Upper lobe of left lung (tissue), 6 donors: Measurements from ENCODE around the gene MARK1. TPM values are rescaled to one million over a fixed set of nuclear protein-coding genes. Genes with fewer than 3 reads are reported as not detected.

Experiments used
- ATAC-seq, 2 donors: fragments of 200-7000 bp; cut with Tn5 transposase; one replicate each; pipeline ENCODE4 v1.9.1; 2022; ENCODE audit warnings: mild to moderate bottlenecking in 2 of 2, moderate library complexity in 2 of 2; ENCODE audit not compliant: low FRiP score in 2 of 2
- DNase-seq, 2 donors: peaks; one replicate each; pipeline ENCODE4 v3.0.0-alpha.2; 2019 to 2020
- H3K27ac ChIP-seq, 4 donors: fragments of 200-600 bp; sonication (generic); one replicate each; pipeline ENCODE4 v1.5.1; 2016 to 2019
- H3K27me3 ChIP-seq, 4 donors: fragments of 200-600 bp; sonication (generic); one replicate each; pipeline ENCODE4 v1.5.1; 2017 to 2019
- H3K36me3 ChIP-seq, 4 donors: fragments of 200-600 bp; sonication (generic); one replicate each; pipeline ENCODE4 v1.5.1; 2016 to 2019
- H3K4me1 ChIP-seq, 4 donors: fragments of 200-600 bp; sonication (generic); one replicate each; pipeline ENCODE4 v1.5.1; 2018 to 2019
- H3K4me3 ChIP-seq, 4 donors: fragments of 200-600 bp; sonication (generic); one replicate each; pipeline ENCODE4 v1.5.1; 2017 to 2019; ENCODE audit warnings: mild to moderate bottlenecking in 2 of 4, moderate library complexity in 1 of 4
- H3K9me3 ChIP-seq, 4 donors: fragments of 200-600 bp; sonication (generic); one replicate each; pipeline ENCODE4 v1.5.1; 2018 to 2019
- CTCF ChIP-seq, 6 experiments: fragments of 450-650 bp in 4 of 6; fragments of 200-600 bp in 2 of 6; sonication (generic) in 2 of 6; IDR thresholded peaks; one replicate each; pipeline ENCODE4 v1.5.1; 2016 to 2019; ENCODE audit warnings: antibody characterized with exemption in 6 of 6
- EP300 ChIP-seq, 4 donors: sonication (generic); formaldehyde crosslinking; IDR thresholded peaks; one replicate each; pipeline ENCODE4 v1.5.1; 2017; ENCODE audit warnings: antibody characterized with exemption in 4 of 4, control low read depth in 2 of 4
- POLR2A ChIP-seq, 4 donors: fragments of 450-650 bp; IDR thresholded peaks; one replicate each; pipeline ENCODE4 v1.5.1; 2016 to 2017; ENCODE audit warnings: antibody characterized with exemption in 4 of 4, mild to moderate bottlenecking in 2 of 4
- POLR2AphosphoS5 ChIP-seq, 2 donors: sonication (generic); formaldehyde crosslinking; IDR thresholded peaks; one replicate each; pipeline ENCODE4 v1.5.1; 2017; ENCODE audit warnings: antibody characterized with exemption in 2 of 2
- WGBS, 2 donors: methylation state at CpG; one replicate each; pipeline ENCODE4 v1.1.5; 2017 to 2018; 5-methylcytosine and 5-hydroxymethylcytosine counted together
- total RNA-seq, 6 donors: library from RNA; depleted of rRNA in 4 of 6; stranded (reverse); fragments of >200 nt in 4 of 6; gene quantifications; one replicate each; pipeline versions ENCODE4 v1.1.0 to v1.2.1, GENCODE V29; 2016 to 2021
- donor health status: DM: no; HTN: no; CAD: no; lungs with moderate emphysema.
- donor health status: DM: no; HTN: yes; CAD: no; lungs with severe emphysema.

The MARK1 gene
- total RNA-seq, 6 donors from 2014 or later = 1.0 to 3.6 (median 1.8) TPM

- Histone ChIP-seq H3K27ac (no peak overlapping the region), H3K4me3 (no peak overlapping the region), H3K36me3 (no peaks in the 10 kb centered on the region), H3K27me3 (no peaks in the 10 kb centered on the region), H3K4me1 (no peaks in the 10 kb centered on the region), H3K9me3 (peaks cover 0 to 5% (median 2%) of the 10 kb centered on the region in 4 donors)
- DNase-seq = no peak
- ATAC-seq = no peak
- TF ChIP-seq POLR2AphosphoS5 (IDR thresholded peaks at IDR 0.05) (no peak), CTCF (IDR thresholded peaks at IDR 0.05) (no peak), EP300 (IDR thresholded peaks at IDR 0.05) (no peak), POLR2A (IDR thresholded peaks at IDR 0.05) (no peak)
- 77 to 88% methylated on average over 6 of the region's 6 CpGs for WGBS, 2 donors
These were observed 51.4 kb downstream of the MARK1 start for GRCh38 chr1:220579317-220579716.

GRCh38 chr1:220592714-220593113 is 64.8 kb downstream of the MARK1 start:
- no peaks in the 10 kb centered on the region for H3K27me3 ChIP-seq
- no peak overlapping the region for H3K4me3 ChIP-seq
- ATAC-seq (no peak), DNase-seq (no peak)
- no peak overlapping the region for H3K27ac ChIP-seq
- H3K36me3 ChIP-seq = no peaks in the 10 kb centered on the region
- H3K4me1 ChIP-seq = no peaks in the 10 kb centered on the region
- H3K9me3 ChIP-seq = no peaks in the 10 kb centered on the region
- TF ChIP-seq POLR2A (IDR thresholded peaks at IDR 0.05) (no peak), CTCF (IDR thresholded peaks at IDR 0.05) (no peak), EP300 (IDR thresholded peaks at IDR 0.05) (no peak), POLR2AphosphoS5 (IDR thresholded peaks at IDR 0.05) (no peak)

- 86 to 88% methylated on average over 4 of the region's 4 CpGs for WGBS, 2 donors
These were observed 66.4 kb downstream of the MARK1 start for GRCh38 chr1:220594356-220594755.

GRCh38 chr1:220595179-220595578 is 67.2 kb downstream of the MARK1 start:
- DNase-seq = no peak
- H3K36me3 ChIP-seq = no peaks in the 10 kb centered on the region
- 46 to 71% methylated on average over 3 of the region's 3 CpGs for WGBS, 2 donors

More at GRCh38 chr1:220594356-220594755, 66.4 kb downstream of the MARK1 start:
- Histone ChIP-seq H3K27ac (no peak overlapping the region), H3K27me3 (no peaks in the 10 kb centered on the region), H3K9me3 (no peaks in the 10 kb centered on the region), H3K4me3 (no peak overlapping the region), H3K4me1 (no peaks in the 10 kb centered on the region), H3K36me3 (no peaks in the 10 kb centered on the region)
- ATAC-seq = no peak
- no peak for DNase-seq
- TF ChIP-seq CTCF (IDR thresholded peaks at IDR 0.05) = no peak
- TF ChIP-seq POLR2A (IDR thresholded peaks at IDR 0.05) = no peak
- TF ChIP-seq POLR2AphosphoS5 (IDR thresholded peaks at IDR 0.05) = no peak
- no peak for TF ChIP-seq EP300 (IDR thresholded peaks at IDR 0.05)

More at GRCh38 chr1:220595179-220595578, 67.2 kb downstream of the MARK1 start:
- Histone ChIP-seq H3K27ac (no peak overlapping the region), H3K4me1 (no peaks in the 10 kb centered on the region), H3K9me3 (no peaks in the 10 kb centered on the region), H3K27me3 (no peaks in the 10 kb centered on the region), H3K4me3 (no peak overlapping the region)
- no peak for TF ChIP-seq POLR2AphosphoS5 (IDR thresholded peaks at IDR 0.05)
- TF ChIP-seq POLR2A (IDR thresholded peaks at IDR 0.05) = no peak
- TF ChIP-seq CTCF (IDR thresholded peaks at IDR 0.05) = no peak
- TF ChIP-seq EP300 (IDR thresholded peaks at IDR 0.05) = no peak
- ATAC-seq = no peak
